IMR-90 (cell line): ENCODE measurements around the gene PTX3. TPM values are rescaled to one million over a fixed set of nuclear protein-coding genes. Genes with fewer than 3 reads are reported as not detected.

Experiments used
- ATAC-seq: fragments of 200-7000 bp; cut with Tn5 transposase; 2 replicates; pipeline ENCODE4 v1.9.1; 2020; ENCODE audit warnings: low read depth, mild to moderate bottlenecking, moderate library complexity
- BruUV-seq: library from RNA; stranded (reverse); fragments of 400-500 nt; replicated peaks from 2 replicates; lab custom pipeline; 2021; lab: Mats Ljungman, UMichigan
- CTCF ChIA-PET: fragments of 300-600 bp; formaldehyde crosslinking; extraction: SDS; loops from one replicate; lab custom pipeline; 2021; ENCODE audit warnings: antibody characterized with exemption; lab: Yijun Ruan, JAX
- POLR2A ChIA-PET: fragments of 300-600 bp; sonication (Branson Sonifier 250); formaldehyde crosslinking; loops from one replicate; lab custom pipeline; 2022; ENCODE audit warnings: antibody characterized with exemption; ENCODE audit not compliant: unreplicated experiment; lab: Charles Lee
- DNase-seq: peaks from one replicate; pipeline ENCODE4 v3.0.0; 2013
- H2AFZ ChIP-seq: replicated peaks from 2 replicates; pipeline ENCODE3; 2013; ENCODE audit warnings: low read length, mild to moderate bottlenecking; ENCODE audit not compliant: poor library complexity
- H2AK5ac ChIP-seq: 2 replicates; pipeline ENCODE4 v1.6.1; 2013; ENCODE audit warnings: low read depth, low read length, inconsistent platforms
- H2AK9ac ChIP-seq: replicated peaks from 2 replicates; pipeline ENCODE3; 2013; ENCODE audit warnings: mild to moderate bottlenecking, low read depth, low read length, moderate library complexity; ENCODE audit not compliant: poor library complexity
- H2BK120ac ChIP-seq: 2 replicates; pipeline ENCODE4 v1.6.1; 2013; ENCODE audit warnings: low read depth, low read length, inconsistent platforms
- H2BK15ac ChIP-seq: 3 replicates; pipeline ENCODE4 v1.6.1; 2013; ENCODE audit warnings: low read depth, low read length, inconsistent platforms
- H2BK20ac ChIP-seq: 2 replicates; pipeline ENCODE4 v1.6.1; 2013; ENCODE audit warnings: low read depth, mild to moderate bottlenecking, inconsistent platforms, low read length, moderate library complexity
- H2BK5ac ChIP-seq: 2 replicates; pipeline ENCODE4 v1.6.1; 2013; ENCODE audit warnings: mild to moderate bottlenecking, low read depth, low read length, inconsistent platforms; ENCODE audit not compliant: poor library complexity, severe bottlenecking
- H3K14ac ChIP-seq: replicated peaks from 2 replicates; pipeline ENCODE4 v1.6.1; 2013; ENCODE audit warnings: low read depth, low read length, inconsistent platforms
- H3K18ac ChIP-seq: 2 replicates; pipeline ENCODE4 v1.6.1; 2013; ENCODE audit warnings: low read depth, low read length, control low read depth
- H3K23ac ChIP-seq: 2 replicates; pipeline ENCODE4 v1.6.1; 2013; ENCODE audit warnings: low read depth, low read length, inconsistent platforms
- H3K27ac ChIP-seq: 2 replicates; pipeline ENCODE4 v1.5.1; 2013; ENCODE audit warnings: mild to moderate bottlenecking, control low read depth, low read length; ENCODE audit not compliant: insufficient read depth
- H3K27me3 ChIP-seq: 2 replicates; pipeline ENCODE4 v1.6.1; 2013; ENCODE audit warnings: low read length; ENCODE audit not compliant: control insufficient read depth, insufficient read depth
- H3K36me3 ChIP-seq: 2 replicates; pipeline ENCODE4 v1.6.1; 2013; ENCODE audit warnings: low read length, mixed read lengths; ENCODE audit not compliant: control insufficient read depth, insufficient read depth
- H3K4ac ChIP-seq: 2 replicates; pipeline ENCODE4 v1.6.1; 2013; ENCODE audit warnings: low read depth, low read length, inconsistent platforms
- H3K4me1 ChIP-seq: 2 replicates; pipeline ENCODE4 v1.6.1; 2013; ENCODE audit warnings: low read length, mixed read lengths; ENCODE audit not compliant: control insufficient read depth, insufficient read depth
- H3K4me2 ChIP-seq: 2 replicates; pipeline ENCODE4 v1.6.1; 2013; ENCODE audit warnings: low read depth, mild to moderate bottlenecking, control low read depth, low read length, moderate library complexity
- H3K4me3 ChIP-seq: 2 replicates; pipeline ENCODE4 v1.5.1; 2013; ENCODE audit warnings: low read depth, mild to moderate bottlenecking, control low read depth, low read length, moderate library complexity; ENCODE audit not compliant: insufficient read depth
- H3K56ac ChIP-seq: 2 replicates; pipeline ENCODE4 v1.6.1; 2013; ENCODE audit warnings: low read length, inconsistent platforms; ENCODE audit not compliant: insufficient read depth; ENCODE audit errors: extremely low read depth
- H3K79me1 ChIP-seq, 2 experiments: 2 replicates each; pipeline ENCODE4 v1.6.1; 2013; ENCODE audit warnings: low read length in 2 of 2, inconsistent platforms in 1 of 2, low read depth in 1 of 2
- H3K9ac ChIP-seq: 2 replicates; pipeline ENCODE4 v1.6.1; 2013; ENCODE audit warnings: low read depth, low read length, control low read depth
- H3K9me1 ChIP-seq: 2 replicates; pipeline ENCODE4 v1.6.1; 2013; ENCODE audit warnings: low read length, inconsistent platforms; ENCODE audit not compliant: insufficient read depth
- H3K9me3 ChIP-seq: 2 replicates; pipeline ENCODE4 v1.6.1; 2013; ENCODE audit warnings: low read length; ENCODE audit not compliant: control insufficient read depth, insufficient read depth
- H4K20me1 ChIP-seq: 2 replicates; pipeline ENCODE4 v1.6.1; 2013; ENCODE audit warnings: low read length, inconsistent platforms; ENCODE audit not compliant: insufficient read depth
- H4K5ac ChIP-seq: 2 replicates; pipeline ENCODE4 v1.6.1; 2013; ENCODE audit warnings: mild to moderate bottlenecking, low read depth, low read length, control low read depth
- H4K8ac ChIP-seq, 2 experiments: 2 replicates each; pipeline ENCODE4 v1.6.1; 2013; ENCODE audit warnings: low read depth in 2 of 2, low read length in 2 of 2, control low read depth in 1 of 2, inconsistent platforms in 1 of 2
- H4K91ac ChIP-seq: 2 replicates; pipeline ENCODE4 v1.6.1; 2013; ENCODE audit warnings: low read depth, low read length, inconsistent platforms; ENCODE audit not compliant: insufficient read depth
- NFE2L2 ChIP-seq: fragments of 150-350 bp; IDR thresholded peaks from 2 replicates; pipeline ENCODE4 v1.6.1; 2016; ENCODE audit warnings: low read depth, mild to moderate bottlenecking, low read length
- SMC3 ChIP-seq: fragments of 150-350 bp; IDR thresholded peaks from 2 replicates; pipeline ENCODE4 v1.6.1; 2016; ENCODE audit warnings: low read depth, mild to moderate bottlenecking, antibody characterized with exemption, low read length, moderate library complexity
- WGBS, 2 experiments: methylation state at CpG; one replicate each; pipeline versions ENCODE4 v1.1.5 to v1.1.7; 2013; ENCODE audit warnings: missing lambda C conversion rate in 2 of 2; ENCODE audit not compliant: insufficient read length in 1 of 2; ENCODE audit errors: extremely low coverage in 2 of 2; 5-methylcytosine and 5-hydroxymethylcytosine counted together
- dilution Hi-C: fragments of 300-500 bp; cut with HindIII; formaldehyde crosslinking; loops from one replicate; pipeline ENCODE4 v1.14.3; 2018; ENCODE audit warnings: low sequenced_read_pairs; ENCODE audit not compliant: unreplicated experiment
- in situ Hi-C: fragments of 300-500 bp; cut with MboI; formaldehyde crosslinking; loops from 3 replicates; pipeline ENCODE4 v1.14.3; 2019; ENCODE audit warnings: low sequenced_read_pairs, inconsistent platforms, mixed read lengths
- intact Hi-C: fragments of 100-400 bp; cut with micrococcal nuclease; formaldehyde crosslinking; loops from 2 replicates; pipeline ENCODE4 v1.10.0; 2022
- polyA plus RNA-seq, 3 experiments: library from polyadenylated mRNA; depleted of rRNA; stranded (reverse); fragments of >200 nt; gene quantifications; 2 replicates each; pipeline ENCODE4 v1.2.3, GENCODE V29; 2012; ENCODE audit warnings: low replicate concordance in 1 of 3
- total RNA-seq: library from RNA; depleted of rRNA; stranded (reverse); fragments of >200 nt; gene quantifications from 2 replicates; pipeline ENCODE4 v1.2.3, GENCODE V29; 2012

PTX3 gene
- total and polyA plus RNA-seq, 2 of the 4 experiments (the other 2 are of a cell fraction), result 97.9 to 135 TPM

- H2BK20ac ChIP-seq, result no peak overlapping the region
- H3K23ac ChIP-seq, result no peak overlapping the region
- no TSS peak for BruUV-seq
- CTCF ChIA-PET, result interaction anchor here (0.8 kb wide), 1 partner anchor 18 kb away, joined by 4 read pairs; no protein-coding TSS in a partner anchor
- H3K14ac ChIP-seq, result no peak overlapping the region
- dilution Hi-C loops (no loop called here), intact Hi-C loops (no loop called here), in situ Hi-C loops (no loop called here)
- no peak overlapping the region for H3K18ac ChIP-seq
- TF ChIP-seq NFE2L2, result peak; percentile 40; the same call in 1 of the 2 replicates
- TF ChIP-seq SMC3, result no peak
- no peak overlapping the region for H3K4me2 ChIP-seq
- no peak overlapping the region for H2AK9ac ChIP-seq
- H4K91ac ChIP-seq, result no peak overlapping the region
- H3K4me1 ChIP-seq, result no peaks in the 10 kb centered on the region
- ATAC-seq (no peak), DNase-seq (no peak)
- no peak overlapping the region for H2BK5ac ChIP-seq
- no peaks in the 10 kb centered on the region for H3K79me1 ChIP-seq
- H4K8ac ChIP-seq, result no peak overlapping the region
- H2BK120ac ChIP-seq, result no peak overlapping the region
- no peaks in the 10 kb centered on the region for H3K9me1 ChIP-seq
- peaks cover 2% of the 10 kb centered on the region; the same call in 1 of the 2 replicates for H3K9me3 ChIP-seq
- H3K27me3 ChIP-seq, result no peaks in the 10 kb centered on the region
- POLR2A ChIA-PET, result no interaction called here
- H4K20me1 ChIP-seq, result no peaks in the 10 kb centered on the region
- no peak overlapping the region for H3K4me3 ChIP-seq
- H4K5ac ChIP-seq, result no peak overlapping the region
- H3K9ac ChIP-seq, result no peak overlapping the region
- no peak overlapping the region for H3K4ac ChIP-seq
- H2BK15ac ChIP-seq, result no peak overlapping the region
- H2AFZ ChIP-seq, result no peak overlapping the region
- no peaks in the 10 kb centered on the region for H3K36me3 ChIP-seq
- no peak overlapping the region for H3K56ac ChIP-seq
- no peak overlapping the region for H3K27ac ChIP-seq
- H2AK5ac ChIP-seq, result no peak overlapping the region
- 100% methylated on average over 1 of the region's 3 CpGs; no CpG with 5 or more reads in 1 of the 2 experiments for WGBS, 2 experiments
Measured at GRCh38 chr3:157398598-157398997, 38.1 kb upstream of the PTX3 start.
